ENCODE results near the gene MYLK2.
"Not testable (repeated sequence)": the region's sequence is repeated elsewhere in the genome, so short reads cannot be mapped to it uniquely, and the experiment has no call there.

Gene MYLK2

GRCh38 chr20:31824125-31824485 is 4.9 kb downstream of the MYLK2 start:
- Histone ChIP-seq H3K27ac (ENCODE audit: insufficient read depth, low read length, poor library complexity, severe bottlenecking) (no peak overlapping the region), H3K36me3 (ENCODE audit: control insufficient read depth, insufficient read depth, low read length) (no peaks in the 10 kb centered on the region), H3K4me3 (ENCODE audit: insufficient read depth, low read depth, low read length, poor library complexity, severe bottlenecking) (no peak overlapping the region), H3K27me3 (replicated peaks; ENCODE audit: control insufficient read depth, insufficient read depth, low read length, poor library complexity, severe bottlenecking) (no peaks in the 10 kb centered on the region), H3K9me3 (ENCODE audit: control insufficient read depth, low read length) (no peaks in the 10 kb centered on the region), H3K4me1 (ENCODE audit: control insufficient read depth, insufficient read depth, low read length, poor library complexity, severe bottlenecking) (peaks cover 3% of the 10 kb centered on the region)
- DNase-seq, result no peak

- Histone ChIP-seq H3K36me3 (ENCODE audit: control insufficient read depth, insufficient read depth, low read length) (no peaks in the 10 kb centered on the region), H3K4me3 (ENCODE audit: insufficient read depth, low read depth, low read length, poor library complexity, severe bottlenecking) (no peak overlapping the region)
These were observed 5.6 kb downstream of the MYLK2 start for GRCh38 chr20:31824554-31825313.

GRCh38 chr20:31826074-31826473 is 6.9 kb downstream of the MYLK2 start:
- Histone ChIP-seq H3K4me3 (ENCODE audit: insufficient read depth, low read depth, low read length, poor library complexity, severe bottlenecking) (no peak overlapping the region), H3K27me3 (replicated peaks; ENCODE audit: control insufficient read depth, insufficient read depth, low read length, poor library complexity, severe bottlenecking) (no peaks in the 10 kb centered on the region), H3K27ac (ENCODE audit: insufficient read depth, low read length, poor library complexity, severe bottlenecking) (no peak overlapping the region), H3K4me1 (ENCODE audit: control insufficient read depth, insufficient read depth, low read length, poor library complexity, severe bottlenecking) (peaks cover 3% of the 10 kb centered on the region), H3K36me3 (ENCODE audit: control insufficient read depth, insufficient read depth, low read length) (no peaks in the 10 kb centered on the region), H3K9me3 (ENCODE audit: control insufficient read depth, low read length) (no peaks in the 10 kb centered on the region)
- no peak for DNase-seq

More at GRCh38 chr20:31824554-31825313, 5.6 kb downstream of the MYLK2 start:
- no peak for DNase-seq
- no peaks in the 10 kb centered on the region for H3K9me3 ChIP-seq (ENCODE audit: control insufficient read depth, low read length)
- no peaks in the 10 kb centered on the region for H3K27me3 ChIP-seq (replicated peaks; ENCODE audit: control insufficient read depth, insufficient read depth, low read length, poor library complexity, severe bottlenecking)
- H3K27ac ChIP-seq (ENCODE audit: insufficient read depth, low read length, poor library complexity, severe bottlenecking), result no peak overlapping the region
- H3K4me1 ChIP-seq (ENCODE audit: control insufficient read depth, insufficient read depth, low read length, poor library complexity, severe bottlenecking), result peaks cover 3% of the 10 kb centered on the region

GRCh38 chr20:31827059-31827458 is 7.9 kb downstream of the MYLK2 start:
- no peak overlapping the region for H3K27ac ChIP-seq (ENCODE audit: insufficient read depth, low read length, poor library complexity, severe bottlenecking)
- no peaks in the 10 kb centered on the region for H3K9me3 ChIP-seq (ENCODE audit: control insufficient read depth, low read length)
- H3K4me1 ChIP-seq (ENCODE audit: control insufficient read depth, insufficient read depth, low read length, poor library complexity, severe bottlenecking), result peaks cover 3% of the 10 kb centered on the region
- no peak for DNase-seq
- no peaks in the 10 kb centered on the region for H3K27me3 ChIP-seq (replicated peaks; ENCODE audit: control insufficient read depth, insufficient read depth, low read length, poor library complexity, severe bottlenecking)
- H3K36me3 ChIP-seq (ENCODE audit: control insufficient read depth, insufficient read depth, low read length), result no peaks in the 10 kb centered on the region
- H3K4me3 ChIP-seq (ENCODE audit: insufficient read depth, low read depth, low read length, poor library complexity, severe bottlenecking), result no peak overlapping the region

GRCh38 chr20:31828016-31828415 is 8.9 kb downstream of the MYLK2 start:
- not testable (repeated sequence) for H3K4me1 ChIP-seq (ENCODE audit: control insufficient read depth, insufficient read depth, low read length, poor library complexity, severe bottlenecking); H3K27ac ChIP-seq (ENCODE audit: insufficient read depth, low read length, poor library complexity, severe bottlenecking); DNase-seq; H3K9me3 ChIP-seq (ENCODE audit: control insufficient read depth, low read length); H3K27me3 ChIP-seq (replicated peaks; ENCODE audit: control insufficient read depth, insufficient read depth, low read length, poor library complexity, severe bottlenecking); H3K36me3 ChIP-seq (ENCODE audit: control insufficient read depth, insufficient read depth, low read length); H3K4me3 ChIP-seq (ENCODE audit: insufficient read depth, low read depth, low read length, poor library complexity, severe bottlenecking)

- Histone ChIP-seq H3K4me1 (ENCODE audit: control insufficient read depth, insufficient read depth, low read length, poor library complexity, severe bottlenecking) (no peaks in the 10 kb centered on the region), H3K27me3 (replicated peaks; ENCODE audit: control insufficient read depth, insufficient read depth, low read length, poor library complexity, severe bottlenecking) (no peaks in the 10 kb centered on the region), H3K4me3 (ENCODE audit: insufficient read depth, low read depth, low read length, poor library complexity, severe bottlenecking) (no peak overlapping the region), H3K9me3 (ENCODE audit: control insufficient read depth, low read length) (no peaks in the 10 kb centered on the region), H3K36me3 (ENCODE audit: control insufficient read depth, insufficient read depth, low read length) (no peaks in the 10 kb centered on the region), H3K27ac (ENCODE audit: insufficient read depth, low read length, poor library complexity, severe bottlenecking) (no peak overlapping the region)
- DNase-seq, result no peak
These were observed 10.6 kb downstream of the MYLK2 start for GRCh38 chr20:31829731-31830130.

GRCh38 chr20:31830406-31830981 is 11.3 kb downstream of the MYLK2 start:
- Histone ChIP-seq H3K4me1 (ENCODE audit: control insufficient read depth, insufficient read depth, low read length, poor library complexity, severe bottlenecking) (no peaks in the 10 kb centered on the region), H3K4me3 (ENCODE audit: insufficient read depth, low read depth, low read length, poor library complexity, severe bottlenecking) (no peak overlapping the region), H3K27ac (ENCODE audit: insufficient read depth, low read length, poor library complexity, severe bottlenecking) (no peak overlapping the region), H3K36me3 (ENCODE audit: control insufficient read depth, insufficient read depth, low read length) (no peaks in the 10 kb centered on the region), H3K9me3 (ENCODE audit: control insufficient read depth, low read length) (no peaks in the 10 kb centered on the region), H3K27me3 (replicated peaks; ENCODE audit: control insufficient read depth, insufficient read depth, low read length, poor library complexity, severe bottlenecking) (no peaks in the 10 kb centered on the region)
- no peak for DNase-seq

- no peaks in the 10 kb centered on the region for H3K36me3 ChIP-seq (ENCODE audit: control insufficient read depth, insufficient read depth, low read length)
- DNase-seq, result no peak
- H3K27ac ChIP-seq (ENCODE audit: insufficient read depth, low read length, poor library complexity, severe bottlenecking), result no peak overlapping the region
- H3K9me3 ChIP-seq (ENCODE audit: control insufficient read depth, low read length), result no peaks in the 10 kb centered on the region
- H3K4me3 ChIP-seq (ENCODE audit: insufficient read depth, low read depth, low read length, poor library complexity, severe bottlenecking), result no peak overlapping the region
- no peaks in the 10 kb centered on the region for H3K27me3 ChIP-seq (replicated peaks; ENCODE audit: control insufficient read depth, insufficient read depth, low read length, poor library complexity, severe bottlenecking)
- H3K4me1 ChIP-seq (ENCODE audit: control insufficient read depth, insufficient read depth, low read length, poor library complexity, severe bottlenecking), result no peaks in the 10 kb centered on the region
These were observed 12.1 kb downstream of the MYLK2 start for GRCh38 chr20:31831211-31831610.

GRCh38 chr20:31831771-31832306 is 12.7 kb downstream of the MYLK2 start:
- H3K9me3 ChIP-seq (ENCODE audit: control insufficient read depth, low read length), result no peaks in the 10 kb centered on the region
- no peaks in the 10 kb centered on the region for H3K4me1 ChIP-seq (ENCODE audit: control insufficient read depth, insufficient read depth, low read length, poor library complexity, severe bottlenecking)
- no peaks in the 10 kb centered on the region for H3K27me3 ChIP-seq (replicated peaks; ENCODE audit: control insufficient read depth, insufficient read depth, low read length, poor library complexity, severe bottlenecking)
- no peaks in the 10 kb centered on the region for H3K36me3 ChIP-seq (ENCODE audit: control insufficient read depth, insufficient read depth, low read length)
- no peak overlapping the region for H3K27ac ChIP-seq (ENCODE audit: insufficient read depth, low read length, poor library complexity, severe bottlenecking)
- H3K4me3 ChIP-seq (ENCODE audit: insufficient read depth, low read depth, low read length, poor library complexity, severe bottlenecking), result no peak overlapping the region
- no peak for DNase-seq

GRCh38 chr20:31833130-31833930 is 14.2 kb downstream of the MYLK2 start:
- H3K27ac ChIP-seq (ENCODE audit: insufficient read depth, low read length, poor library complexity, severe bottlenecking), result no peak overlapping the region
- no peaks in the 10 kb centered on the region for H3K27me3 ChIP-seq (replicated peaks; ENCODE audit: control insufficient read depth, insufficient read depth, low read length, poor library complexity, severe bottlenecking)
- no peaks in the 10 kb centered on the region for H3K9me3 ChIP-seq (ENCODE audit: control insufficient read depth, low read length)
- no peak overlapping the region for H3K4me3 ChIP-seq (ENCODE audit: insufficient read depth, low read depth, low read length, poor library complexity, severe bottlenecking)
- no peaks in the 10 kb centered on the region for H3K36me3 ChIP-seq (ENCODE audit: control insufficient read depth, insufficient read depth, low read length)
- peak; percentile 17 to 40 (median 22) for DNase-seq
- H3K4me1 ChIP-seq (ENCODE audit: control insufficient read depth, insufficient read depth, low read length, poor library complexity, severe bottlenecking), result no peaks in the 10 kb centered on the region
